Testis (tissue), 3 donors: Measurements from ENCODE around the gene ATP5PB. TPM values are rescaled to one million over a fixed set of nuclear protein-coding genes. Genes with fewer than 3 reads are reported as not detected.
A peak's percentile ranks its signal among the peaks of the same experiment; 100 is the strongest.

Experiments used
- DNase-seq: peaks from one replicate; pipeline ENCODE4 v3.0.0-alpha.2; 2019
- H3K27ac ChIP-seq, 2 donors: fragments of 200-600 bp; sonication (generic); one replicate each; pipeline ENCODE4 v1.5.1; 2019
- H3K27me3 ChIP-seq: fragments of 200-600 bp; sonication (generic); one replicate; pipeline ENCODE4 v1.5.1; 2019
- H3K36me3 ChIP-seq: fragments of 200-600 bp; sonication (generic); one replicate; pipeline ENCODE4 v1.5.1; 2017; ENCODE audit warnings: low read depth; ENCODE audit errors: missing control alignments
- H3K4me1 ChIP-seq: fragments of 200-600 bp; sonication (generic); one replicate; pipeline ENCODE4 v1.5.1; 2019
- H3K4me3 ChIP-seq, 2 donors: fragments of 200-600 bp; sonication (generic); one replicate each; pipeline ENCODE4 v1.5.1; 2017 to 2019
- H3K9me3 ChIP-seq: fragments of 200-600 bp; sonication (generic); one replicate; pipeline ENCODE4 v1.5.1; 2017
- CTCF ChIP-seq, 3 experiments: fragments of 450-650 bp in 2 of 3; fragments of 200-600 bp in 1 of 3; sonication (generic) in 1 of 3; IDR thresholded peaks; one replicate each; pipeline ENCODE4 v1.5.1; 2016 to 2019; ENCODE audit warnings: antibody characterized with exemption in 3 of 3, mild to moderate bottlenecking in 2 of 3, moderate library complexity in 1 of 3
- POLR2A ChIP-seq: fragments of 450-650 bp; IDR thresholded peaks from one replicate; pipeline ENCODE4 v1.6.1; 2017; ENCODE audit warnings: antibody characterized with exemption, mild to moderate bottlenecking, moderate library complexity
- WGBS, 2 donors: methylation state at CpG; one replicate each; pipeline ENCODE4 v1.1.5; 2018; 5-methylcytosine and 5-hydroxymethylcytosine counted together
- intact Hi-C: fragments of 100-400 bp; cut with DNase I; formaldehyde crosslinking; loops from one replicate; pipeline ENCODE4 v1.15.1; 2023; ENCODE audit warnings: low total_unique reads
- polyA plus RNA-seq: library from polyadenylated mRNA; stranded (reverse); fragments of 350-450 nt; fragmentation: Illumina TruSeq; extraction: RNeasy Lipid Tissue Mini Kit (QIAGEN cat#74804); gene quantifications from one replicate; pipeline ENCODE4 v1.2.3, GENCODE V29; 2014; ENCODE audit warnings: low read depth, low replicate concordance; ENCODE audit not compliant: insufficient read depth
- total RNA-seq, 2 donors: library from RNA; depleted of rRNA; stranded (reverse); fragments of >200 nt; gene quantifications; one replicate each; pipeline ENCODE4 v1.2.3, GENCODE V29; 2016

ATP5PB gene
- total and polyA plus RNA-seq, 3 donors from 2014 or later = 183 to 419 (median 188) TPM

GRCh38 chr1:111480674-111481073 is 31.4 kb downstream of the ATP5PB start:
- no peaks in the 10 kb centered on the region for H3K36me3 ChIP-seq
- no peaks in the 10 kb centered on the region for H3K27me3 ChIP-seq
- no peak overlapping the region for H3K4me3 ChIP-seq
- DNase-seq = no peak
- TF ChIP-seq POLR2A = no peak
- no peak for TF ChIP-seq CTCF (IDR thresholded peaks at IDR 0.05)
- H3K4me1 ChIP-seq = peaks cover 15% of the 10 kb centered on the region
- intact Hi-C loops = loop anchor here (10.0 kb wide), 1 partner anchor 274 kb away; the partner anchor contains the start of gene DDX20
- no peaks in the 10 kb centered on the region for H3K9me3 ChIP-seq
- H3K27ac ChIP-seq = no peak overlapping the region
- 52 to 83% methylated on average over 1 of the region's 1 CpG for WGBS, 2 donors

GRCh38 chr1:111481387-111482221 is 32.3 kb downstream of the ATP5PB start:
- Histone ChIP-seq H3K4me3 (no peak overlapping the region), H3K4me1 (peaks cover 8% of the 10 kb centered on the region), H3K36me3 (no peaks in the 10 kb centered on the region), H3K27me3 (no peaks in the 10 kb centered on the region), H3K27ac (no peak overlapping the region), H3K9me3 (no peaks in the 10 kb centered on the region)
- DNase-seq = peak; percentile 82
- intact Hi-C loops = loop anchor here (10.0 kb wide), 1 partner anchor 273 kb away; the partner anchor contains the start of gene DDX20
- 41 to 51% methylated on average over 8 of the region's 8 CpGs for WGBS, 2 donors
- no peak for TF ChIP-seq POLR2A
- TF ChIP-seq CTCF (IDR thresholded peaks at IDR 0.05) = peak; percentile 42 to 70 (median 50)

GRCh38 chr1:111483166-111483565 is 33.9 kb downstream of the ATP5PB start:
- Histone ChIP-seq H3K27ac (no peak overlapping the region), H3K9me3 (no peaks in the 10 kb centered on the region), H3K36me3 (no peaks in the 10 kb centered on the region), H3K4me1 (peaks cover 7% of the 10 kb centered on the region), H3K27me3 (no peaks in the 10 kb centered on the region), H3K4me3 (no peak overlapping the region)
- DNase-seq = no peak
- TF ChIP-seq POLR2A = no peak
- TF ChIP-seq CTCF (IDR thresholded peaks at IDR 0.05) = no peak
- 58 to 81% methylated on average over 3 of the region's 3 CpGs for WGBS, 2 donors
- intact Hi-C loops = loop anchor here (10.0 kb wide), 1 partner anchor 272 kb away; the partner anchor contains the start of gene DDX20

- Histone ChIP-seq H3K9me3 (no peaks in the 10 kb centered on the region), H3K27me3 (no peaks in the 10 kb centered on the region), H3K27ac (no peak overlapping the region), H3K36me3 (no peaks in the 10 kb centered on the region), H3K4me1 (peaks cover 7% of the 10 kb centered on the region), H3K4me3 (no peak overlapping the region)
- intact Hi-C loops = loop anchor here (10.0 kb wide), 1 partner anchor 271 kb away; the partner anchor contains the start of gene DDX20
- no peak for DNase-seq
- WGBS, 2 donors = 81 to 97% methylated on average over 2 of the region's 2 CpGs
- no peak for TF ChIP-seq POLR2A
Observed at GRCh38 chr1:111483876-111484275, 34.6 kb downstream of the ATP5PB start.

- intact Hi-C loops = loop anchor here (10.0 kb wide), 1 partner anchor 270 kb away; the partner anchor contains the start of gene DDX20
- Histone ChIP-seq H3K27ac (no peak overlapping the region), H3K4me3 (no peak overlapping the region), H3K36me3 (no peaks in the 10 kb centered on the region), H3K4me1 (peaks cover 7% of the 10 kb centered on the region), H3K27me3 (no peaks in the 10 kb centered on the region), H3K9me3 (no peaks in the 10 kb centered on the region)
- TF ChIP-seq CTCF (IDR thresholded peaks at IDR 0.05) = no peak
- no peak for TF ChIP-seq POLR2A
- no peak for DNase-seq
Observed at GRCh38 chr1:111484391-111485026, 35.2 kb downstream of the ATP5PB start.
